SK-N-MC (cell line): ENCODE measurements around the gene UGT1A9.

Experiments
- EZH2 ChIP-seq: fragments of 200-600 bp; sonication (generic); IDR thresholded peaks from one replicate; pipeline ENCODE4 v1.6.1; 2017; ENCODE audit warnings: antibody characterized with exemption
- POLR2AphosphoS5 ChIP-seq: IDR thresholded peaks from 2 replicates; pipeline ENCODE4 v1.6.1; 2012; ENCODE audit warnings: mild to moderate bottlenecking, low read depth, low read length, borderline replicate concordance

GRCh38 chr2:233689031-233689430, 17.3 kb downstream of the UGT1A9 start:
- TF ChIP-seq POLR2AphosphoS5 (no peak), EZH2 (no peak)
